Activated CD8-positive, alpha-beta memory T cell treated with anti-CD3 and anti-CD28 coated beads, Interleukin-2, amount 50 U/mL, for 24 hours (primary cell): ENCODE measurements around the gene DCTN1.
"Not testable (repeated sequence)": the region's sequence is repeated elsewhere in the genome, so short reads cannot be mapped to it uniquely, and the experiment has no call there.

Source experiments
- DNase-seq: peaks from one replicate; pipeline ENCODE4 v3.0.0-alpha.2; 2020; ENCODE audit errors: extremely low read depth

DCTN1 gene

DNA sequence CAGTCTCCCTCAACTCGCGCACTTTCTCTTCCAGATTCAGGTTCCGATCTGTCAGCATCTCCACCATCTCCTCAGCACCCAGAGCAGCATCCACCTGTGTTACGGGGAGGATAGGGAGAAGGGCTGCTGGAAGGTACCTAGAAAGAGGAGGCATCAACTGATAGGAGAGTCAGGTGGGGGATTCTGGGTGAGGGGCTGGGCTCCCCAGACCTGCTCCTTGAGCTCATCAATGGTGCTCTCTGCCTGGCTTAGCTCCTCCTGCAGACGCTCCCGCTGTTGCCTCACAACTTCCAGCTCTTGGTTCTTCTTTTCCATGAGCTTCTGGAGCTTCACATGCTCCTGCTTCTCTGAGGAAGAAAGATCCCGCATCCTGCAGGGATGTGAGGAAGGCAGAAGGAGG is 10.1 kb downstream of the DCTN1 start:
- no peak for DNase-seq

DNA sequence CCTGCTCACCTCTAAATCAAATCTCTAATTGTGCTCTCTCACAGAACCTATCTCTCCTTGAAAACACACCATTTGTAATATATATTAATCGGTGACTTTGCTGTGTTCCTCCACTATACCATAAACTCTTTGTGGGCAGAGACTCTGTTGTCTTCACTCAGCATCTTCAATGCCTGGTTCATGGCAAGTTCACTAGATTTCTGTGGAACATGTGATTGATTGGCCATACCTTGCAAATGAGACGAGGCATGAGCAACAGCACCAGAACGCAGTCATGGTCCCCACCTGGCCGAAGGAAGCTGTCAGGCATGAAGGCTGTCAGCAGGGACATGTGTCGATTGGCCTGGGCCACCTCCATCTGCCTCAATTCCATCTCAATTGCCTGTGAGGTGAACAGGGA is 11.6 kb downstream of the DCTN1 start:
- DNase-seq = no peak

DNA sequence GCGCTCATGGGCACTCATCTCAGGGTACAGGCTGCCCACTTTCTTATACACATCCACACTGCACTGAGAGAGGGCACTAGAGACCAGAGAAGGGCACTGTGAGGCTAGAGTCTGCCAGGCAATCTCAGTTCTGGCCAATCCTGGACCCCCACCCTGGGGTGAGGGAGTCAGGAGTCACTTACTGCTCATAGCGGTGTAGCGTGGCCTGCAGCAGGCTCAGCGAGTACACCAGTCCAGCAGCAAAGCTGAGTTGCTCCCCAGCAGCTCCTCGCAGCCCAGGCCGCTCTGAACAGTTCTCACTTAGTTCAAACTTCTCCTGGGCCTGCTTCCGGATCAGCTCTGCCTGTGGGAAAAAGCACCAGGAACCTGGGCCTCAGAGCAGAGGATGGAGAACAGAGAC is 12.3 kb downstream of the DCTN1 start:
- DNase-seq = no peak

DNA sequence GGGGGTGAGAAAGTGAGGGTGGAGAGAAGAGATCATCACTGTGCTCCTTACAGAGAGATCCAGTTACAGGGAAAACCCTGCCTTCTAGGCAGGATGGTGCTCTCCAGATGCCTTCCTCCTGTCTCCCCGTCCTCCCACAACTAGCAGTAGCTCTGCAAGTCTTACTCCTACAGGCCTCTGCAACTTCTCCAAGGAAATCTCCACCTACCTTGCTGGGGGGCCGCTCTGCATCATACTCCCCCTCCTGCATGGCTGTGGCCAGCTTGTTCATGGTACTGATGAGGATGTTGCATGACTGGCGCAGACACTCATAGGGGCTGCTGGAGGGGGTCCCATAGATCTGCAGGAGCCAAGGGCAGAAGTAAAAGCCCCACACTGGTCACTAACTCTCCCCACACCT is 14.1 kb downstream of the DCTN1 start:
- no peak for DNase-seq

DNA sequence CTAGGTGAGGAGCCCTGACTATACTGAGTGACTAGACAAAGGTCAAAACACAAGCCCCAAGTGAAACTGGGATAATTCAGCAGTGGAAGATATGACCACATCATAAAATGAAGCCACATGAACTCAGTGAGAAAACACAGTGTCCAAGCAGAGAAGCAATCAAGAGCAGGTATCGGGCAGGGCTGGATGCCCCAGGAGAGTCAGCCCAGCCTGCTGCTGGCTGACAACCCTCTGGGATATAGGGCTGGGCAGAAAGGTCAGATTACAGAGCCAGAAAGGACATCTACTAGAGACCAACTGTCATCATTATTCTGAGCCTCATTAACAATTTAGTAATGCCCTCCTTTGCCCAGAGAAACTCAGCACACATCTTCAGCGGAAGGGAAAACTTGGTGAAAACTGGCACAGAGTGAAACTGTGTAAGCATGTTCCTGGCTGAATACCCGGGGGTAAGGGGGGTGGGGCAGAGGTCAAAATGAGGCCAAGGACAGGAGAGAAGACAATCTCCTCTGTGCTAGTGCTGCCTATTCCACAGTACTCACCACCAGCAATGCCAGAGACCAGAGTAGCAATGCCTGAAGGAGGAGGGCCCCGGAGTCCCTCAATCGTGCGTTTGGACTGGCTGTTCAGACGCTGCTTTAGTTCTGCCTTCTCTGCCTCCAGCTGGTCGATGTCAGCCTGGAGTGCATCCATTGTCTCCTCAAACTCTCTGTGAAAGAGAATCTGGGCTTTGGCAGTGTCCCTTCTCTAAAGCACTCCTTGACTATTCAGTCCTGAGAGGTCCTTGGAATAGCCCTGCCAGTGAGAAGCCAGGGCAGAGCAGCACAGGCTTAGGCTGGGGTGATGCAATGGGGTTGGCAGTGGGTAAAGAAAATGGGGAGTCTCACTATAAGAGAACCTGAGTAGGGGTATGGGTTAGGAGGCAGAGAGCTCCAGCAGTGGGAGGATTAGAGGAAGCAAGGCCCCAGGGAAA is 15.3 kb downstream of the DCTN1 start:
- DNase-seq = no peak

DNA sequence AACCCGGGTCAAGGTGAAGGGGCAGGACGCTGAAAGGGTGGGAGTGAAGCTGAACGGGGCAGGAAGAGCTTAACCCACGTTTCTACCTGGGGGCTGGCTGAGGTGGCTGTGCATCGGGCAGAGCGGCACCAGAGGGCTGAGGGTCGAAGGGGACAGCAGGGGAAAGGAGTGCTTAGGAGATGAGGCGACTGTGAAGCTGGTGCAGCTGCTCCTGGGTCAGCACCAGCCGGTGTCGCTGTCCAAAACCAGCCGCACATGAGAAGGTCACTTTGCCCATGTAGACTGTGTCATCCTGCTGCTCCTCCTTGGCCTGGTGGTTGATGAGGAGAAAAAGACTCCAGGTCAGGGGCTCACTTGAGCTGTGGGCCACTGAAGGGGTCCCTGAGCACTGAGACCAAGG is 18.8 kb downstream of the DCTN1 start:
- no peak for DNase-seq

DNA sequence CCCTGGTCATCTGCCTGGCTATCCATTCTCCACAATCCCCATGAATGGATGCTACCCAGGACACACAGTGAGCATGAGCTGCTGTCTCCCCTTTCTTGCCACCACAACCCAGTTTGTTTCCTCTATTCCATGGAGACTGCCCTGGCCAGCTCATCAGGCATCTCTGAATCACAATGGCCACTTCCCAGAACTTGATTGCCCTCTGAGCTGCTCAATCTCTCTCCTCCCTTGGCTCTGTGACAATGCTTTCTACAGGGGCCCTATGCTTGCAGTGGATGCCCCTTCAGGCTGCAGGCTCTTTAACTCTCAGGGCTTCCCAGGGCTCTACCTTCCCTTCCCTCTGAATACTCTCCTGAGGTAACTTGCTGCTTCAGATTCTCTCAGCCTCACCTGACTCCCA is 22.5 kb downstream of the DCTN1 start:
- no peak for DNase-seq

DNA sequence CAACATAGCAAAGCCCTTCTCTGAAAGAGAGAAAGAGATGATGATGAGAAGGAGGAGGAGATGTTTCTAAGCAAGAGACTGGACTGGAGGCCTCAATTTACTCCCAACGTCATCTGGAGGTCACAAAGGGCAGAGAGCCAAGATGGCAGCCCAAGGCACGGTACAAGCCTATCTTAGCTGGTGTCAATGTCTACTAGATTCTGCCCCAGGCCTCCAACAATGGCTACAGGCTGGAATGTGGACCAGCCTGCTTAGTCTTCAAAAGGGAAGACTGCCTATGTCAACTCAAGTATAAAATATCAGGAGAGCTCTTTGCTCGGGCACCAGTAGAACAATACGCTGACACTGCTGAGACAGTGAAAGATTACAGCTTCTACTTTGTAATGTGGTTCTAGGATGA is 30.2 kb downstream of the DCTN1 start:
- DNase-seq = no peak

DNA sequence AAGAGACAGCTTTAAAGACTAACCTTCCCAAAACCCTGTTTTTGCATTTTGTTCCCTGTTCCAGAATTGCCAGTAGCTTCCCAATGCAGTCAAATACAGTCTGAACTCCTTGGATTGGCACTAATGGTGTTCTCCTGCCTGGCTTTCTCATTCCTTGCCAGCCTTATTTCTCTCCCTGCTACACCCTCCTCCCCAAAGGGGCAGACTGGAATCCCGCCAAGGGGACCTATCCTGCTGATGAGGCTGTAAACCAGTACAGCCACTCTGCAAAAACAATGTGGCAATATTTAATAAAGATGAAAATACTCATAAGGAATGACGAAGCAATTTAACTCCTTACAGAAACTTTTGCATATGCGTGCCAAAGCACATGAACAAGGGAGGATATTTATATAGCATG is 32.4 kb downstream of the DCTN1 start:
- no peak for DNase-seq

DNA sequence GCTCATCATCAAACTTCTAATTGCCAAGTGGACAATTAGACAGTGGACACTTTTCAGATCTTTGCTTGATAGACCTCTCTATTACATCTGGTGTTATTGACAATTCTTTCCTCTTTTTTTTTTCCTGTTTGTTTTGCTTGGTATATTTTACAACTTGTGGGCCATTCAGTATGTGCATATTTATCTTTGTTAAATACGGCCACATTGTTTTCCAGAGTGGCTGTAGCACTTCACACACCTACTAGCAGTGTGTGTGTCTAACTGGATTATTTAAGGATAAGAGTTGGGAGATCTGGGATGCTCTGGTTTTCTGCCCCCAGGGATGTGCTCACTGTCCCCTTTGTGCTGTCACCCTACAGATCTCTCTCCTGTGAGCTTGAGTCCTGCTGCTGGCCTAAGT is 32.8 kb downstream of the DCTN1 start:
- no peak for DNase-seq

DNA sequence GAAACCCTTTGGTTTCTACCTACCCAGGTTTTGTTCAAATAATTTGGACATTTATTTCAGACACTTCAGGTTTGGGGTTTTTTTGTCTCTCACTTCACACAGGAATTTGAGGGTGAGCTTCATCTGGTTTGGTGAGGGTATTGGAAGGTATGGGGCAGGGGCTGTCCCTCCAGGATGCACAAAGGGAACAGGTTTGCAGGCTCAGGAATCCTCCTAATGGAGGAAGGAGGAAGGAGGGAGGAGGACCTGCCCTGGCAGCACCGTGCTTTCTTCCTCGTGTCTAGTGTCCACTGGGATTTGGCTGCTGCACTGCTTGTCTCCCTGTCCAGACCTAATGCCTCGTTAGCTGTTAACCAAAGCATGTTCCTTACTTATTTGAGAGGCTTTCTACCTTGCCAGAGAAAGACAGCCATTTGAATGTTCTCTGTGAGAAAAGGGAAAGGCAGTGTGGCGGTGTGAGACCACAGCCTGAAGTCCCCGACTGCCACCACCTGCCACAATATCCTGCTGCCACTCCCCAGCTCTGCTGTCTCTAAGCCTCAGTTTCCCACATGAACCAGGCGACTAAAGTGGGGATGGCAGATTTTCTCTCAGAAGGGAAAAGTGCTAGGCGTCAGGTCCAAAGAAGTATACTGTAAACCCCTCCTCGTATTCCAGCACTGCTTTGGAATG is 34.7 kb downstream of the DCTN1 start:
- no peak for DNase-seq

DNA sequence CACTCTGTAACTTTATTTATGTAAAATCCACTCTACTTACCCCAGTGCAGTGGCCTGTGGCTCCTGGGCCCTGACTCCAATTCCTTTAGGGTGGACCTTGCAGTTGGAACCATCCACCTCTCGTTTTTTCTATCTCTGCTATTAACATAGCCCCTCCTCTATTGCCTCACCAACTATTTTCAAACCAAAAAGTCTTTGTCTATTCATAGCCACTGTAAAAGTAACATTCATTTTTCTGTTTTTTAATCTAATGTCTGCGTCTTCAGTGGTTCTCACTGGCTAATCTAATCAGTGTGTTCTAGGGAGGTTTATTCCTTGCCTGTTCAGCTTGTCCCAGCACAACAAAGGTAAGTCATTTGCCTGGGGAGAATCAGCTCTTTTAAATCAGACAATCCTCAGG is 36.8 kb downstream of the DCTN1 start, which contains the start of gene SLC4A5:
TSS of gene SLC4A5 (minus strand) at position 101 of the 400 bp plus-strand sequence. CDS start 28,393 bp downstream, outside the sequence.
- no peak for DNase-seq

DNA sequence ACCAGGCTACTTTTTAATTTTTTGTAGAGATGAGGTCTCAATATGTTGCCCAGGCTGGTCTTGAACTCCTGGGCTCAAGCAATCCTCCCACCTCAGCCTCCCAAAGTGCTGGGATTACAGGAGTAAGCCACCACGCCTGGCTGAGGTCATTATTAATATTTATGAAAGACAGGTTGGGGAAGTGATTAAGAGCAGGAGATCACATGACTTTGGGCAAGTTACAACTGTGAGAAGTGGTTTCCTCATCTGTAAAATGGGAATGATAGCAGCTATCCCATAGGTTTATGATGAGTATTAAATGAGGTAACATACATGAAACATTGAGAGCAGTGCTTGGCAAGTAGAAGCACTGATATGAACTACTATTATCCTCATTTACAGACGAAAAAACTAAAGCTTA is 43.9 kb downstream of the DCTN1 start:
- DNase-seq = not testable (repeated sequence)

DNA sequence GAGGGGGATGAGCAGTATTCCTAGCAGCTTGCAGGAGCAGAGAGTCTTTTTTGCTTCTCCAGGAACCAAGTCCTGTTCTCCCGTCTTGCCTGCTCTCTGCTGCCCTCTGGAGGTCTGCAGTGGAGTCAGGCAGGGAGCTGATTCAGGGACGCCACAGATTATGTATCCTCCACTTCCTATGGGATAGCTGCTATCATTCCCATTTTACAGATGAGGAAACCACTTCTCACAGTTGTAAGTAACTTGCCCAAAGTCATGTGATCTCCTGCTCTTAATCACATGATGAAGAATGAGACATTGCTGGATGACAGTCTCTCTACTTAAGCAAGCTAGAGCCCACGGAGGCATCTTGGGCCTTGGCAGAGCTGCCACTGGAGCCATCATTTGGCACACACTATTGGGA is 45.2 kb downstream of the DCTN1 start:
- DNase-seq = peak; percentile 37

DNA sequence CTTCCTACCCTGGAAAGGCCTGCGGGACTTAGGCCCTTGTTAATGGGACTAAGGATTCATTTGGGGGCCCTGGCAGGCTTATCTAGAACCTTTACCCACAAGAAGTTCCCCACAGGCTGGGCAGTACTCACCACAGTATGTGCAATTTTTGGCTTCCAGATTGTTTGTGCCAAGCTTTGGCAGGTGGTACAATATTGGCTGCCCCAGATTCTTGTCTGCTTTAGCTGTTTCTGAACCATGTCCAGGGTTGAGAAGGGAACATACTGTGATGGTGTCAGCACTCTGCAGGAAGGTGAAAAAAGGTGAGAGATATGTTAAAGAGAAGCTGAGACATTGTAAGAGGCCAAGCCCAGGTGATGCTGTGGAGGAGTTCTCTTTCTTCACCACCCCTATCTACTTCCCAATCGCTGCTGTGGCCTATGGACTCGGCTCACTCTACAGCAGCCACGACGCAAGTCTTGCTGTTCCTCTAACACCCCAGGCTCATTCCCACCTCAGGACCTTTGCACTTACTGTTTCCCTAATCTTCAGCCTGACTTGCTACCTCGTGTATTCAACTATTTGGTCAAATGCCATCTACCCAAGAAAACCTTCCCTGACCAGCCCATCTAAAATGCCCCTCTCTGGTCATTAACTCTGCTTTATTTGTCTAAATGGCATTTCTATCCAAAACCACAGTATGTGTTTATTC is 46.1 kb downstream of the DCTN1 start:
- no peak for DNase-seq

DNA sequence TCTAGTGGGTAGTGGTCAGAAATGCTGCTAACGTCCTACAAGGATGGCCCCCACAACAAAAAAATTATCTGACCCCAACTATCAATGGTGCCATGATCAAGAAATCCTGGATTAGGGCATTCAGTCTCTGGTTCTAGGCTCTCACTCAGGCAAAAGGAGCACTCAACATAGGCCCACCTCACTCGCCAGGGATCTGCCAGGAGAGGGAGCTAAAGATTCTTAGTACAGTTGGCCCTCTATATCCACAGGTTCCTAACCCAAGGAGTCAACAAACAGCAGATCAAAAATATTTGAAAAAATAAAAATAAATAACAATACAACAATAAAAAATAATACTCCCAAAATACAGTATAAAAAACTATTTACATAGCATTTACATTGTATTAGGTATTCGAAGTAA is 46.9 kb downstream of the DCTN1 start:
- DNase-seq = no peak

DNA sequence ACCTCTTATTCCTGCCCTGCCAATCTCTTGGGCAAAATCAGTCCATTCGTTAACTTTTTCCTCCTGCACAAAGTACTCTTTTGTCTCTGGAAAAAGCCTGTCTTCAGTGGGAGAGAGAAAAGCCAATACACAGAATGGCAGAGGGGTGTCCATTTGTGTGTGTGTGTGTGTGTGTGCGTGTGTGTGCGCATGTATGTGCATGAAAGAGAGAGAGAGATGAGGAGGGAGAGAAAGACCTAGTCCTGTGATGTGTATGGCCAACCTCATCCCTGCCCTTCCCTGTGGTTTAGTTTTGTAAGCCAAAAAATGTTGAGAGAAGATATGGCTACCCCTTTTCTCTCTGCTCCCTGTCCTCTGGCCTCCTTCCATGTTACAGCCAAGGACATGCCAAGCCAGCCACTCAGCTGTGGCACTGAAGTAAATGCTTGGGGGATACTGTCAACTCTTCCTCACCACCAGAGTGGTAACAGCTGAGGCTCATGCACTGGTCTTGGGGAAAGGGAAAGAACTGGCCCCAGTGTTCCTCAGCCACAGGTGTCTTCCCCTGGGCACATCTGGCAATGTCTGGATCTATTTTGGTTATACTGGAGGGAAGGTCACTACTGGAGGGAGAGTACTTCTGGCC is 47.4 kb downstream of the DCTN1 start:
- no peak for DNase-seq

DNA sequence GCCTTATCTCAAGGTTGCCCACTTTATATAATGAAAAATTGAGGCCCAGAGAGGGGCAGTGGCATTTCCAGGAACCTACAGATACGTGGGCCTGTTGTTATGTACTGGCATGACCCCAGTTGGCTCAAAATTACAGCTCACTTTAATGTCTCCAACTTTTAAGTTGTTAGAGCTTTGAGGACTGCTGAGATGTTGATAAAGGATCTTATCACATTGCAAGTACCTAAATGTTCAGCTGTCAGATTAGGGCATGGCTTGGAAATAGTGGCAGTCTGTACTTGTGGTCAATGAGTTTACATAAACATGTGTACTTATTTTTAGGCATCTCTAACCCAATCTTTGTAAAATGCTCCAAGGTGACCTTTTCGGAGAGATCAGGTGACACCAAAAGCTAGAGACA is 51.5 kb downstream of the DCTN1 start:
- DNase-seq = no peak

DNA sequence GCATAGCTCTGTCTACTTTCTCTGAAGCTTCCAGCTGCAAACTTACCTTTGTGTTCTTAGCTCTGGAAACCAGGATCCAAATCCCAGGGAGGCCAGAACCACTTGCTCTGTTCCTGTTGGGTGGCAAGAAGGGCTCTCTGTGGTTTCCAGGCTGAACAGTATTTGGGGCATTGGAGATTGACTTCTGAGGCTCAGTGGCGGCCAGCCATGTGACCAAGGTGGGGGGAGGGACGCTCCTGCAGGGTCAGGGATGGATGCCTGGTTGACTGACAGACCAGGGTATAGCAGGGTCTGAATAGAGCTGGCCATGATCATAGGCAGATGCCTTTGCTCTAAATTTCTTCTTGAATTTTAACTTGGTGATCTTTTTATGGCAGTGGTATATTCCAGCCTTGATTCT is 52.0 kb downstream of the DCTN1 start:
- no peak for DNase-seq

DNA sequence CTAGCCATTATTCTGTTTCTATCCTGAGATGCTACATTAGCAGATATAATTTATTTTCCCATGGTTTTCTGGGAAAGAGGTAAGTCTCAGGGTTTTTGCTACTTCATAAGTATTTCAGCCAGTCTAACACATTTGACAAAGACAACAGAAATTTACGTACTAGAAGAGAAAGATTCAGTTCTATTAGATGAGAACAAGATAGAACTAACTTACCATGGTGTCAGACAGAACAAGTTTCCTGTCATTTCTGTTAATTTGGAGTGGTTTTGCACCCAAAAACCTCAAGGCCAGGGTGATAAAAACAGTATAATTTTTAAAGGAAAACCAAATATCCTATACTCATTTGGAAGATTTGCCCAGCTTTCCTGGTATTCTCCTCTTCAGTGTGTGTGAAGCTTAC is 52.5 kb downstream of the DCTN1 start:
- DNase-seq = no peak

DNA sequence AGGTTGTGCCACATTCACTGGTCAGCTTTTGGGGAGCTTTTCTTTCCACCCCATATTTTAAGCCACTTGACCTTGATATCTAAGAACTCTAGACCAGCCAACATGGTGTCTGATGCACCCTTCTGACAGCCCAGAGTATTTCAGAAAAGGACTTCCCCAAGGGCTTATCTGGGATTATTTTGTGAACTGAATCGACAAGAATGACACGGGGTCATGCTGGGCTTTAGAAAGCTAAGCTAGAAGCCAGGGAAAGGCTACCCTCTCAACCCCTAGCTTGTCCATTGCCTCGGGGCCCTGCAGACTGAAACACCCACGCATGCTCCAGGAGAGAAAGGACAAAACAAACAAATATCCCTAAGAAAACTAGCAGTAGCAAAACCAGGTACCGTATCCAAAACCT is 52.9 kb downstream of the DCTN1 start:
- DNase-seq = no peak

DNA sequence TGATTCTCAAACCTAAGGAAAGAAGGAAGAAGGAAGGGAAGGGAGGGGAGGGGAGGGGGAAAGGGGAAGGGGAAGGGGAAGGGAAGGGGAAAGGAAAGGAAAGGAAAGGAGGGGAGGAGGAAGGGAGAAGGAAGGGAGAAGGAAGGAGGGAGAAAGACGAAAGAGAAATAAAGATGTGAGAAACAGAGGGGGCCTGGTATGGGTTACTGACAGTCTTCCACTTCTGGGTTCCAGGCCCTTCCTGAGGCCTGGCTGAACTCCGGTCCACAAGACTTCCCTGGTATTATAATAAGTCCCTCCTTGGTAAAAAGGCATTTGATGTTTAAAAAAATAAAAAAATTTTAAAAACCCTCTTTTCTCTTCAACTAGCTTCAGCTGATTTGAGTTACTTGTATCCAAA is 54.3 kb downstream of the DCTN1 start:
- DNase-seq = no peak
